Measurements from ENCODE around the gene EIPR1. TPM values are rescaled to one million over a fixed set of nuclear protein-coding genes. Genes with fewer than 3 reads are reported as not detected.

The EIPR1 gene
- total RNA-seq, 4 donors from 2014 or later = 26.1 to 51.6 (median 40.0) TPM

GRCh38 chr2:3251946-3252345, 125.7 kb downstream of the EIPR1 start:
- TF ChIP-seq POLR2A (IDR thresholded peaks at IDR 0.05) (no peak), CTCF (IDR thresholded peaks at IDR 0.05) (no peak)
- H3K36me3 ChIP-seq = no peaks in the 10 kb centered on the region
- WGBS, 2 donors = 83 to 86% methylated on average over 15 of the region's 15 CpGs
- intact Hi-C loops (cut with DNase I) = no loop called here
- H3K27me3 ChIP-seq = no peaks in the 10 kb centered on the region
- H3K4me3 ChIP-seq (replicated peaks in 1 of 3) = no peak overlapping the region
- H3K9me3 ChIP-seq = no peaks in the 10 kb centered on the region
- H3K4me1 ChIP-seq = peaks cover 9 to 11% of the 10 kb centered on the region in 2 donors
- no peak for DNase-seq
- H3K27ac ChIP-seq = no peak overlapping the region

GRCh38 chr2:3249476-3249962, 128.1 kb downstream of the EIPR1 start:
- H3K36me3 ChIP-seq = no peaks in the 10 kb centered on the region
- intact Hi-C loops (cut with DNase I) = no loop called here
- H3K4me3 ChIP-seq (replicated peaks in 1 of 3) = no peak overlapping the region
- TF ChIP-seq CTCF (IDR thresholded peaks at IDR 0.05) (no peak), POLR2A (IDR thresholded peaks at IDR 0.05) (no peak)
- DNase-seq = no peak
- H3K27me3 ChIP-seq = no peaks in the 10 kb centered on the region
- H3K4me1 ChIP-seq = peaks cover 3 to 5% of the 10 kb centered on the region in 2 donors
- 100% methylated on average over 2 of the region's 2 CpGs for WGBS, 2 donors
- H3K9me3 ChIP-seq = no peaks in the 10 kb centered on the region
- H3K27ac ChIP-seq = no peak overlapping the region

GRCh38 chr2:3248754-3249475, 128.7 kb downstream of the EIPR1 start:
- WGBS, 2 donors = 95% methylated on average over 4 of the region's 4 CpGs
- no peaks in the 10 kb centered on the region for H3K4me1 ChIP-seq
- no peak for DNase-seq
- no peak overlapping the region for H3K27ac ChIP-seq
- no peaks in the 10 kb centered on the region for H3K9me3 ChIP-seq
- intact Hi-C loops (cut with DNase I) = no loop called here
- no peak overlapping the region for H3K4me3 ChIP-seq (replicated peaks in 1 of 3)
- H3K27me3 ChIP-seq = no peaks in the 10 kb centered on the region
- H3K36me3 ChIP-seq = no peaks in the 10 kb centered on the region
- TF ChIP-seq POLR2A (IDR thresholded peaks at IDR 0.05) = no peak
- no peak for TF ChIP-seq CTCF (IDR thresholded peaks at IDR 0.05)

GRCh38 chr2:3246928-3247714, 130.5 kb downstream of the EIPR1 start:
- 68 to 81% methylated on average over 10 to 13 of the region's 13 CpGs for WGBS, 2 donors
- no peak for DNase-seq
- H3K9me3 ChIP-seq = no peaks in the 10 kb centered on the region
- no peak overlapping the region for H3K27ac ChIP-seq
- H3K4me1 ChIP-seq = no peaks in the 10 kb centered on the region
- H3K4me3 ChIP-seq (replicated peaks in 1 of 3) = no peak overlapping the region
- H3K36me3 ChIP-seq = no peaks in the 10 kb centered on the region
- intact Hi-C loops (cut with DNase I) = no loop called here
- TF ChIP-seq CTCF (IDR thresholded peaks at IDR 0.05) = no peak
- TF ChIP-seq POLR2A (IDR thresholded peaks at IDR 0.05) = no peak
- no peaks in the 10 kb centered on the region for H3K27me3 ChIP-seq

- Histone ChIP-seq H3K36me3 (no peaks in the 10 kb centered on the region), H3K4me1 (no peaks in the 10 kb centered on the region), H3K27ac (no peak overlapping the region), H3K27me3 (no peaks in the 10 kb centered on the region), H3K9me3 (no peaks in the 10 kb centered on the region), H3K4me3 (replicated peaks in 1 of 3) (no peak overlapping the region)
- TF ChIP-seq CTCF (IDR thresholded peaks at IDR 0.05) = no peak
- no peak for TF ChIP-seq POLR2A (IDR thresholded peaks at IDR 0.05)
- DNase-seq = no peak
- intact Hi-C loops (cut with DNase I) = no loop called here
- 75 to 82% methylated on average over 6 of the region's 6 CpGs for WGBS, 2 donors
Measured at GRCh38 chr2:3246406-3246805, 131.2 kb downstream of the EIPR1 start.
